ENCODE measurements around the gene PEX26.
"Not testable (repeated sequence)": the region's sequence is repeated elsewhere in the genome, so short reads cannot be mapped to it uniquely, and the experiment has no call there.

The PEX26 gene

DNA sequence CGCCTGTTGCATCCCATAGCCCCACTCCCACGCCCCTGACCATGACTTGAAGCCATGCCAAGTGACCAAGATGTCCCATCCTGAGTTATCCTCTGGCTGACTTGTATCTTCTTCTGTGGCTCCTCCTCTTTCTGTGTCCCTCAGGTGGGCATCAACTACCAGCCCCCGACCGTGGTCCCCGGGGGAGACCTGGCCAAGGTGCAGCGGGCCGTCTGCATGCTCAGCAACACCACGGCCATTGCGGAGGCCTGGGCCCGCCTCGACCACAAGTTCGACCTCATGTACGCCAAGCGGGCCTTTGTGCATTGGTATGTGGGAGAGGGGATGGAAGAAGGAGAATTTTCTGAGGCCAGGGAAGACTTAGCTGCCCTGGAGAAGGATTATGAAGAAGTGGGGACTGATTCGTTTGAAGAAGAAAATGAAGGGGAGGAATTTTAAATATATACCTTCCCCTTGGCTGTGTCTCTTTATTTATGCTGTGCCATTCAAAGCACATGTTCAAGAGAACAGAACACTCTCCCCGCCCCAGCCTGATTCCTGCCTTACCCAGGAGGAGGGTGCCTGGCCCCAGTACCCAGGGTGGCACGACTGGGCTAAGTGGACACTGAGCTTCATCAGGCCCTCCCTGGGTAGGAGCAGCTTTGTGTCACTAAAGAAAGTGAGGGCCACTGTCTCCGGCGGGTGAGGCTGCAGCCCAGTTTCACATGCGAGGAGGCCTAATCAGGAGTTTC, 53.1 kb downstream of the PEX26 start:
- TF ChIP-seq, protein P1, sequence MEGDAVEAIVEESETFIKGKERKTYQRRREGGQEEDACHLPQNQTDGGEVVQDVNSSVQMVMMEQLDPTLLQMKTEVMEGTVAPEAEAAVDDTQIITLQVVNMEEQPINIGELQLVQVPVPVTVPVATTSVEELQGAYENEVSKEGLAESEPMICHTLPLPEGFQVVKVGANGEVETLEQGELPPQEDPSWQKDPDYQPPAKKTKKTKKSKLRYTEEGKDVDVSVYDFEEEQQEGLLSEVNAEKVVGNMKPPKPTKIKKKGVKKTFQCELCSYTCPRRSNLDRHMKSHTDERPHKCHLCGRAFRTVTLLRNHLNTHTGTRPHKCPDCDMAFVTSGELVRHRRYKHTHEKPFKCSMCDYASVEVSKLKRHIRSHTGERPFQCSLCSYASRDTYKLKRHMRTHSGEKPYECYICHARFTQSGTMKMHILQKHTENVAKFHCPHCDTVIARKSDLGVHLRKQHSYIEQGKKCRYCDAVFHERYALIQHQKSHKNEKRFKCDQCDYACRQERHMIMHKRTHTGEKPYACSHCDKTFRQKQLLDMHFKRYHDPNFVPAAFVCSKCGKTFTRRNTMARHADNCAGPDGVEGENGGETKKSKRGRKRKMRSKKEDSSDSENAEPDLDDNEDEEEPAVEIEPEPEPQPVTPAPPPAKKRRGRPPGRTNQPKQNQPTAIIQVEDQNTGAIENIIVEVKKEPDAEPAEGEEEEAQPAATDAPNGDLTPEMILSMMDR (IDR thresholded peaks at IDR 0.05; ENCODE audit: low read depth, low read length, missing control alignments): no peak
- no peak overlapping the region for H3K4me3 ChIP-seq (ENCODE audit: low read depth, low read length)
- in situ Hi-C loops (cut with HindIII; ENCODE audit: low sequenced_read_pairs): no loop called here
- DNase-seq (ENCODE audit: low read depth): no peak

DNA sequence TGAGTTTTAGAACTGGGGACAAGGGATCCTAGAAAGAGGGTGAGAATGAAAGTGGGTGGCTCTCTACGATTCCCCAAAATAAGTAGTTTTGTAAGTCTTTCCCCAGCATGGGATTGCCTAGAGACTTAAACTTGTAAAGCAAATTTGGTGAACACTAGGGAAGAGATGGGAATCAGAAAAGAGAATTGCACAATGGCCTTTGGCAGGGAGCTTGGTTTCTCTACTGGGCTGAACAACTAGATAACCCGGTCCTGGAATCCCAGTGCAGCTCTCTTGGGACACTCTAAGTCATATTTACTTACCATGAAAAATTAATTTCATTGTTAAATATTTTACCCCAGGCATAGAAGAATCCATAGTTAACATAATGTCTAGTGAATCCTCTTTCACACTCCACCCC, 55.7 kb downstream of the PEX26 start:
- H3K4me3 ChIP-seq (ENCODE audit: low read depth, low read length): no peak overlapping the region
- in situ Hi-C loops (cut with HindIII; ENCODE audit: low sequenced_read_pairs): no loop called here
- TF ChIP-seq, protein P1 (IDR thresholded peaks at IDR 0.05; ENCODE audit: low read depth, low read length, missing control alignments): no peak
- DNase-seq (ENCODE audit: low read depth): no peak

DNA sequence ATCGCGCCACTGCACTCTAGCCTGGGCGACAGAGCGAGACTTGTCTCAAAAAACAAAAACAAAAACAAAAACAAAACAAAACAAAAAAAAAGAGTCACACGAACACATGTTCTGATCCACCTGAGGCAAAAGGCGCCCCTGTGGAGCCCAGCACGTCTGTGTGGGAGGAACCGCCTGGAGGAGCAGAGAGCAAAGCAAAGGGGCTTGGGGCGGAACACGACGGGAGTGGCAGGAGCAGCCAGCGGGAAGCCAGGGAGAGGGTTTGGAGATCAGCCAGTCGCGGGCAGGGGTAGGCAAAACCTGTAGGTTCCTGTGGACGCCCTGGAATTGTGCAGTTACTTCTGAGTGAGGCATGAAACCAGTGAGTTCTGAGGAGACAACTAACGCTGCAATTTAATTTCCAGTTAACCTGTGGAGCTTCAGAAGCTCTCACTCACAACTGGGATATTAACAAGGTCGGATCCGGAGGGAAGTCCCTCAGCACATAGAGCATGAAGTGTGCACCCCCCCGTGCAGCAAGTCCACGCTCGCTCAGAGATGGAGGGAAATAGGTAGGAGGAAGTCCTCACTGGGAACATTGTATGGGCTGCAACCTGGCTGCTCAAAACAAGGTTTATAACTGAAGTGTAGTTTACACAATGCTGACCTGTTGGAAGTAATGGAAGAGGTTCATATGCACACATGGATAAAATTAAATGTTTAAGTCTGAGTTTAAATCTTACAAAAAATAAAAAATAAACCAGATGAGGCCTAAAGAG, 59.0 kb downstream of the PEX26 start:
- no peak for DNase-seq (ENCODE audit: low read depth)
- H3K4me3 ChIP-seq (ENCODE audit: low read depth, low read length): no peak overlapping the region
- TF ChIP-seq, protein P1 (IDR thresholded peaks at IDR 0.05; ENCODE audit: low read depth, low read length, missing control alignments): no peak
- in situ Hi-C loops (cut with HindIII; ENCODE audit: low sequenced_read_pairs): no loop called here

DNA sequence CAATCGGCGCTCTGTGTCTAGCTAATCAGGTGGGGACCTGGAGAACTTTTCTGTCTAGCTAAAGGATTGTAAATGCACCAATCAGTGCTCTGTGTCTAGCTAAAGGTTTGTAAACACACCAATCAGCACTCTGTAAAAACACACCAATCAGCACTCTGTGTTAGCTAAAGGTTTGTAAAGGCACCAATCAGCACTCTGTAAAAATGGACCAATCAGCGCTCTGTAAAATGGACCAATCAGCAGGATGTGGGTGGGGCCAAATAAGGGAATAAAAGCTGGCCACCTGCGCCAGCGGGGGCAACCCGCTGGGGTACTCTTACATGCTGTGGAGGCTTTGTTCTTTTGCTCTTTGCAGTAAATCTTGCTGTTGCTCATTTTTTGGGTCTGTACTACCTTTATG, 63.2 kb downstream of the PEX26 start:
- H3K4me3 ChIP-seq (ENCODE audit: low read depth, low read length); in situ Hi-C loops (cut with HindIII; ENCODE audit: low sequenced_read_pairs); DNase-seq (ENCODE audit: low read depth): not testable (repeated sequence)

DNA sequence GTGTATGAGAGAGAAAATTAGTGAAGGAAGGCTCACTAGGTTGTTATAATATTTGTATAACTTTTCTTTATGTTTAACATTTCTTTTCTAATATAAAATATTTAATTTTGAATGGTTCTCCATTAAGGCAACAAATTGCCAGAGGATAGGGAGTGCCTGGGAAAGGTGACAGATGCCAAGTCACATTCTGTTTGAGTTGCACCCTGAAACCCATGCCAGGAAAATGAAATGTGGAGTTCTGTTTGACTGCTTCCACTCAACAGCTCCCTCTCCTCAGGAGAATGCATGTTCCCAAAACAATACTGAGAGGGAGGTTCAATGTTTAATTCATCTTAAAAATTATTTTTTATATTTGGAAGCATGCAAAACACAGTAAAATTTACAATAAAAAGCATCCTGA, 66.3 kb downstream of the PEX26 start:
- TF ChIP-seq, protein P1 (IDR thresholded peaks at IDR 0.05; ENCODE audit: low read depth, low read length, missing control alignments): no peak
- DNase-seq (ENCODE audit: low read depth): no peak
- no peak overlapping the region for H3K4me3 ChIP-seq (ENCODE audit: low read depth, low read length)
- in situ Hi-C loops (cut with HindIII; ENCODE audit: low sequenced_read_pairs): no loop called here

DNA sequence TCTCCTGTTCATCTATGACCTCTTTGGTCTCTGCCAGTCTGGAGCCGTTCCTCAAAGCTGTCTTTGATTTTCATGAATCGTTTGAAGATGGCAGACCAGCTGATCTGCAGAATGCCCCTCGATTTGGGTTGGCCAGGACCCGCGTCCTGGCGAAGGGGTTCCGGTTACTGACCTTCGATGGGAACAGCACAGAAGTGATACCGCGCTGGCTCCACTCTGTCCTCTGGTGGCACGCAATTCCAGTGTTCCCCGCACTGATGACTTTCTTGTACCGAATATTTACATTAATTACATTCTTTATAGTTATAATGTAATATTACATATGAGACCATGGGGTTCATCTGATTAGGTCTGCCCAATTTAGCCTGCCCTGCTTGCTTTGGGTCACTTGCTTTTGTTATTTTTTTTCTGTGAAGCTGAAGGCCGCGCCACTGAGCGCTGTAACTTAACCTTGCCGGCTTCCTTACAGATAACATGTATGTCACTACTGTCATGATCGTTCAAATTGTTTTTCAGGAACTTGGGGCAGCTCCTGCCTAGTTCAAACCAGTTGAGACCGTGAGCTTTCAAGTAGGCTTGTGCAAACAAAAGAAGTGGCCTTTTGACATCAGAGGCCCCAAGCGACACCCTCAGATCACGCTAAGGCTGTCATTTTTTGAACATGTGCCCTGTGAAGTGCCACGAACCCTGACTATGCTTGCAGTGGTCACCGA, 68.0 kb downstream of the PEX26 start:
- no peak overlapping the region for H3K4me3 ChIP-seq (ENCODE audit: low read depth, low read length)
- TF ChIP-seq, protein P1 (IDR thresholded peaks at IDR 0.05; ENCODE audit: low read depth, low read length, missing control alignments): no peak
- DNase-seq (ENCODE audit: low read depth): no peak
- in situ Hi-C loops (cut with HindIII; ENCODE audit: low sequenced_read_pairs): no loop called here
